ENCODE data around the gene MYLIP. TPM values are rescaled to one million over a fixed set of nuclear protein-coding genes. Genes with fewer than 3 reads are reported as not detected.

MYLIP gene
- total RNA-seq, 4 donors from 2014 or later, result 33.5 to 61.8 (median 35.3) TPM

- peaks cover 40 to 92% (median 63%) of the 10 kb centered on the region in 4 donors for H3K36me3 ChIP-seq
- H3K4me1 ChIP-seq, result peaks cover 13 to 18% (median 16%) of the 10 kb centered on the region in 4 donors
- no peaks in the 10 kb centered on the region for H3K9me3 ChIP-seq
- no peaks in the 10 kb centered on the region for H3K27me3 ChIP-seq
- no peak overlapping the region for H3K27ac ChIP-seq (replicated peaks in 1 of 4)
- H3K4me3 ChIP-seq, result no peak overlapping the region
- no peak for TF ChIP-seq POLR2A (IDR thresholded peaks at IDR 0.05; ENCODE audit: low read depth)
- 39% methylated on average over 4 of the region's 4 CpGs for WGBS
- no peak for DNase-seq (ENCODE audit: extremely low spot score)
- intact Hi-C loops (cut with DNase I), result no loop called here
Measured at GRCh38 chr6:16146028-16146427, 17.1 kb downstream of the MYLIP start.

- WGBS, result 51% methylated on average over 8 of the region's 8 CpGs
- TF ChIP-seq EP300 (IDR thresholded peaks at IDR 0.05), result no peak
- no peak for TF ChIP-seq POLR2A (IDR thresholded peaks at IDR 0.05; ENCODE audit: low read depth)
- TF ChIP-seq POLR2AphosphoS5 (IDR thresholded peaks at IDR 0.05), result no peak
- no peak for TF ChIP-seq CTCF (IDR thresholded peaks at IDR 0.05)
- Histone ChIP-seq H3K36me3 (peaks cover 40 to 92% (median 62%) of the 10 kb centered on the region in 4 donors), H3K4me3 (no peak overlapping the region), H3K9me3 (no peaks in the 10 kb centered on the region), H3K27ac (replicated peaks in 1 of 4) (no peak overlapping the region), H3K27me3 (no peaks in the 10 kb centered on the region), H3K4me1 (peaks cover 13 to 18% (median 16%) of the 10 kb centered on the region in 4 donors)
- DNase-seq (ENCODE audit: extremely low spot score), result no peak
- intact Hi-C loops (cut with DNase I), result no loop called here
Measured at GRCh38 chr6:16146527-16146955, 17.7 kb downstream of the MYLIP start.

GRCh38 chr6:16148498-16148897, 19.6 kb downstream of the MYLIP start:
- no peaks in the 10 kb centered on the region for H3K9me3 ChIP-seq
- no peak for TF ChIP-seq POLR2A (IDR thresholded peaks at IDR 0.05; ENCODE audit: low read depth)
- no peak for TF ChIP-seq POLR2AphosphoS5 (IDR thresholded peaks at IDR 0.05)
- no peak for TF ChIP-seq CTCF (IDR thresholded peaks at IDR 0.05)
- no peak for TF ChIP-seq EP300 (IDR thresholded peaks at IDR 0.05)
- H3K36me3 ChIP-seq, result peaks cover 20 to 80% (median 43%) of the 10 kb centered on the region in 4 donors
- no peaks in the 10 kb centered on the region for H3K27me3 ChIP-seq
- H3K4me1 ChIP-seq, result peaks cover 13 to 18% (median 16%) of the 10 kb centered on the region in 4 donors
- no peak overlapping the region for H3K4me3 ChIP-seq
- WGBS, result 90% methylated on average over 2 of the region's 2 CpGs
- H3K27ac ChIP-seq (replicated peaks in 1 of 4), result no peak overlapping the region
- intact Hi-C loops (cut with DNase I), result no loop called here
- no peak for DNase-seq (ENCODE audit: extremely low spot score)

- TF ChIP-seq POLR2AphosphoS5 (IDR thresholded peaks at IDR 0.05) (no peak), POLR2A (IDR thresholded peaks at IDR 0.05; ENCODE audit: low read depth) (no peak), CTCF (IDR thresholded peaks at IDR 0.05) (no peak), EP300 (IDR thresholded peaks at IDR 0.05) (no peak)
- Histone ChIP-seq H3K4me3 (no peak overlapping the region), H3K4me1 (peaks cover 13 to 18% (median 16%) of the 10 kb centered on the region in 4 donors), H3K9me3 (no peaks in the 10 kb centered on the region), H3K27ac (replicated peaks in 1 of 4) (no peak overlapping the region), H3K27me3 (no peaks in the 10 kb centered on the region), H3K36me3 (peaks cover 12 to 75% (median 35%) of the 10 kb centered on the region in 4 donors)
- no peak for DNase-seq (ENCODE audit: extremely low spot score)
- intact Hi-C loops (cut with DNase I), result no loop called here
- 97% methylated on average over 2 of the region's 2 CpGs for WGBS
Measured at GRCh38 chr6:16149305-16149704, 20.4 kb downstream of the MYLIP start.

GRCh38 chr6:16150098-16150497, 21.2 kb downstream of the MYLIP start:
- Histone ChIP-seq H3K27ac (replicated peaks in 1 of 4) (no peak overlapping the region), H3K9me3 (no peaks in the 10 kb centered on the region), H3K27me3 (no peaks in the 10 kb centered on the region), H3K4me1 (peaks cover 13 to 20% (median 18%) of the 10 kb centered on the region in 4 donors), H3K4me3 (no peak overlapping the region), H3K36me3 (peaks cover 6 to 68% (median 27%) of the 10 kb centered on the region in 4 donors)
- WGBS, result 95% methylated on average over 7 of the region's 7 CpGs
- TF ChIP-seq POLR2A (IDR thresholded peaks at IDR 0.05; ENCODE audit: low read depth) (no peak), CTCF (IDR thresholded peaks at IDR 0.05) (no peak), EP300 (IDR thresholded peaks at IDR 0.05) (no peak), POLR2AphosphoS5 (IDR thresholded peaks at IDR 0.05) (no peak)
- DNase-seq (ENCODE audit: extremely low spot score), result no peak
- intact Hi-C loops (cut with DNase I), result no loop called here
